Effector memory CD8-positive, alpha-beta T cell (primary cell): ENCODE measurements around the gene NFE2L2.
"Not testable (repeated sequence)": the region's sequence is repeated elsewhere in the genome, so short reads cannot be mapped to it uniquely, and the experiment has no call there.

Source experiments
- ATAC-seq: fragments of 150-1000 bp; cut with Tn5 transposase; replicated peaks from 2 replicates; pipeline ENCODE4 v1.10.0; 2021; ENCODE audit warnings: mild to moderate bottlenecking, moderate library complexity
- DNase-seq, 3 experiments: peaks; one replicate each; pipeline ENCODE4 v3.0.0; 2021
- H3K27ac Mint-ChIP-seq, 2 donors: one replicate each; pipeline ENCODE4 v1.8.0; 2022; ENCODE audit warnings: mild to moderate bottlenecking in 2 of 2, mixed read lengths in 2 of 2, moderate library complexity in 2 of 2
- H3K27me3 Mint-ChIP-seq, 2 donors: one replicate each; pipeline ENCODE4 v1.8.0; 2022; ENCODE audit warnings: mixed read lengths in 2 of 2
- H3K36me3 Mint-ChIP-seq: one replicate; pipeline ENCODE4 v1.8.0; 2022; ENCODE audit warnings: mild to moderate bottlenecking, moderate library complexity, mixed read lengths; ENCODE audit not compliant: insufficient read depth
- H3K4me1 Mint-ChIP-seq, 2 donors: one replicate each; pipeline ENCODE4 v1.8.0; 2022; ENCODE audit warnings: low read depth in 2 of 2, mixed read lengths in 2 of 2
- H3K4me3 Mint-ChIP-seq, 2 donors: one replicate each; pipeline ENCODE4 v1.8.0; 2022; ENCODE audit warnings: mild to moderate bottlenecking in 2 of 2, mixed read lengths in 2 of 2, moderate library complexity in 2 of 2
- H3K9me3 Mint-ChIP-seq, 2 donors: one replicate each; pipeline ENCODE4 v1.8.0; 2022; ENCODE audit warnings: mixed read lengths in 2 of 2

NFE2L2 gene

GRCh38 chr2:177270531-177270930, 6.0 kb upstream of the NFE2L2 start:
- no peak for DNase-seq
- Mint-ChIP-seq H3K27ac (no peak overlapping the region), H3K4me3 (no peak overlapping the region), H3K36me3 (no peaks in the 10 kb centered on the region), H3K27me3 (no peaks in the 10 kb centered on the region), H3K4me1 (peaks cover 7 to 8% of the 10 kb centered on the region in 2 donors), H3K9me3 (no peaks in the 10 kb centered on the region)
- no peak for ATAC-seq

- H3K27me3 Mint-ChIP-seq, result no peaks in the 10 kb centered on the region
- ATAC-seq (no peak), DNase-seq (no peak)
- no peak overlapping the region for H3K4me3 Mint-ChIP-seq
- H3K36me3 Mint-ChIP-seq, result peaks cover 12% of the 10 kb centered on the region
- no peaks in the 10 kb centered on the region for H3K9me3 Mint-ChIP-seq
- no peak overlapping the region for H3K27ac Mint-ChIP-seq
- H3K4me1 Mint-ChIP-seq, result peaks cover 10 to 12% of the 10 kb centered on the region in 2 donors
These were observed 4.4 kb upstream of the NFE2L2 start for GRCh38 chr2:177268901-177269300.

GRCh38 chr2:177268187-177268871, 3.8 kb upstream of the NFE2L2 start:
- Mint-ChIP-seq H3K36me3 (peaks cover 17% of the 10 kb centered on the region), H3K4me3 (no peak overlapping the region), H3K27ac (no peak overlapping the region), H3K4me1 (peaks cover 10 to 12% of the 10 kb centered on the region in 2 donors), H3K9me3 (no peaks in the 10 kb centered on the region), H3K27me3 (no peaks in the 10 kb centered on the region)
- ATAC-seq (no peak), DNase-seq (no peak)

- peaks cover 25% of the 10 kb centered on the region for H3K36me3 Mint-ChIP-seq
- not testable (repeated sequence) for DNase-seq, ATAC-seq, H3K27me3 Mint-ChIP-seq, H3K27ac Mint-ChIP-seq, H3K9me3 Mint-ChIP-seq
- peaks cover 17 to 20% of the 10 kb centered on the region in 2 donors for H3K4me1 Mint-ChIP-seq
- peak overlapping the region in 1 of 2 donors; percentile 5 for H3K4me3 Mint-ChIP-seq
These were observed 2.4 kb upstream of the NFE2L2 start for GRCh38 chr2:177266955-177267354.

GRCh38 chr2:177265824-177266817, 1.6 kb upstream of the NFE2L2 start:
- DNase-seq (no peak), ATAC-seq (no peak)
- Mint-ChIP-seq H3K27ac (peak overlapping the region; percentile 99), H3K4me1 (peaks cover 24 to 29% of the 10 kb centered on the region in 2 donors), H3K4me3 (peak overlapping the region; percentile 88 to 96), H3K36me3 (peaks cover 25% of the 10 kb centered on the region), H3K27me3 (no peaks in the 10 kb centered on the region), H3K9me3 (no peaks in the 10 kb centered on the region)

- Mint-ChIP-seq H3K4me1 (peaks cover 32 to 38% of the 10 kb centered on the region in 2 donors), H3K4me3 (peak overlapping the region; percentile 88 to 96), H3K27me3 (no peaks in the 10 kb centered on the region), H3K27ac (peak overlapping the region; percentile 99), H3K9me3 (no peaks in the 10 kb centered on the region), H3K36me3 (peaks cover 35% of the 10 kb centered on the region)
- DNase-seq (no peak), ATAC-seq (no peak)
These were observed 276 bp downstream of the NFE2L2 start for GRCh38 chr2:177264209-177264692.

GRCh38 chr2:177263451-177264208, 897 bp downstream of the NFE2L2 start:
- peak; percentile 95 to 96 (median 95) for DNase-seq
- peak overlapping the region; percentile 88 to 96 for H3K4me3 Mint-ChIP-seq

GRCh38 chr2:177262958-177263450, 1.5 kb downstream of the NFE2L2 start:
- no peak for ATAC-seq
- Mint-ChIP-seq H3K27ac (peak overlapping the region; percentile 99), H3K36me3 (peaks cover 39% of the 10 kb centered on the region), H3K4me3 (peak overlapping the region; percentile 88 to 96), H3K9me3 (no peaks in the 10 kb centered on the region), H3K4me1 (peaks cover 35 to 43% of the 10 kb centered on the region in 2 donors), H3K27me3 (no peaks in the 10 kb centered on the region)
- no peak for DNase-seq

More at GRCh38 chr2:177263451-177264208, 897 bp downstream of the NFE2L2 start:
- peak; percentile 63 for ATAC-seq
- no peaks in the 10 kb centered on the region for H3K27me3 Mint-ChIP-seq
- H3K27ac Mint-ChIP-seq, result peak overlapping the region; percentile 99
- H3K9me3 Mint-ChIP-seq, result no peaks in the 10 kb centered on the region
- peaks cover 39% of the 10 kb centered on the region for H3K36me3 Mint-ChIP-seq
- H3K4me1 Mint-ChIP-seq, result peaks cover 35 to 38% of the 10 kb centered on the region in 2 donors

GRCh38 chr2:177262092-177262491, 2.4 kb downstream of the NFE2L2 start:
- H3K4me3 Mint-ChIP-seq, result peak overlapping the region; percentile 88 to 96
- no peaks in the 10 kb centered on the region for H3K9me3 Mint-ChIP-seq
- no peak for DNase-seq
- peak overlapping the region; percentile 99 for H3K27ac Mint-ChIP-seq
- ATAC-seq, result no peak
- peaks cover 39% of the 10 kb centered on the region for H3K36me3 Mint-ChIP-seq
- H3K27me3 Mint-ChIP-seq, result no peaks in the 10 kb centered on the region
- peaks cover 43 to 53% of the 10 kb centered on the region in 2 donors for H3K4me1 Mint-ChIP-seq

GRCh38 chr2:177261116-177262060, 3.1 kb downstream of the NFE2L2 start:
- no peaks in the 10 kb centered on the region for H3K27me3 Mint-ChIP-seq

GRCh38 chr2:177260379-177260778, 4.1 kb downstream of the NFE2L2 start:
- DNase-seq (no peak), ATAC-seq (no peak)
- Mint-ChIP-seq H3K4me3 (peak overlapping the region; percentile 88 to 96), H3K9me3 (no peaks in the 10 kb centered on the region), H3K36me3 (peaks cover 39% of the 10 kb centered on the region), H3K27me3 (no peaks in the 10 kb centered on the region), H3K27ac (peak overlapping the region in 1 of 2 donors; percentile 26), H3K4me1 (peaks cover 49 to 56% of the 10 kb centered on the region in 2 donors)

More at GRCh38 chr2:177261116-177262060, 3.1 kb downstream of the NFE2L2 start:
- ATAC-seq (no peak), DNase-seq (no peak)
- Mint-ChIP-seq H3K4me3 (peak overlapping the region; percentile 88 to 96), H3K27ac (peak overlapping the region; percentile 99), H3K9me3 (no peaks in the 10 kb centered on the region), H3K36me3 (peaks cover 39% of the 10 kb centered on the region), H3K4me1 (peaks cover 48 to 56% of the 10 kb centered on the region in 2 donors)

- ATAC-seq (no peak), DNase-seq (no peak)
- Mint-ChIP-seq H3K9me3 (no peaks in the 10 kb centered on the region), H3K36me3 (peaks cover 29% of the 10 kb centered on the region), H3K4me3 (peak overlapping the region in 1 of 2 donors; percentile 43), H3K27me3 (no peaks in the 10 kb centered on the region), H3K27ac (peak overlapping the region; percentile 57 to 60), H3K4me1 (peaks cover 64 to 72% of the 10 kb centered on the region in 2 donors)
These were observed 6.5 kb downstream of the NFE2L2 start for GRCh38 chr2:177258059-177258458.
